HL-60 (cell line): Measurements from ENCODE around the gene RTEL1.

ENCODE experiments used
- DNase-seq, 2 experiments: peaks; one replicate each; pipeline ENCODE4 v3.0.0-alpha.2; 2010 to 2020; ENCODE audit warnings: low read depth in 1 of 2, low spot score in 1 of 2
- H3K27ac ChIP-seq: fragments of 250-450 bp; sonication (Bioruptor Pico); replicated peaks from 2 replicates; pipeline ENCODE4 v1.5.1; 2020; ENCODE audit warnings: mild to moderate bottlenecking, moderate library complexity
- H3K27me3 ChIP-seq: fragments of 250-450 bp; sonication (Bioruptor Pico); 2 replicates; pipeline ENCODE4 v1.5.1; 2021; ENCODE audit warnings: mild to moderate bottlenecking, moderate library complexity; ENCODE audit not compliant: insufficient read depth, poor library complexity, severe bottlenecking
- H3K4me3 ChIP-seq: replicated peaks from 2 replicates; pipeline ENCODE4 v1.5.1; 2011; ENCODE audit warnings: mild to moderate bottlenecking, control low read depth, low read length; ENCODE audit not compliant: insufficient read depth
- CTCF ChIP-seq: IDR thresholded peaks from one replicate; pipeline ENCODE4 v1.5.1; 2011; ENCODE audit warnings: low read length, control low read depth, inconsistent platforms; ENCODE audit not compliant: insufficient read depth
- GABPA ChIP-seq: IDR thresholded peaks from 2 replicates; pipeline ENCODE4 v1.6.1; 2012; ENCODE audit warnings: low read depth
- POLR2AphosphoS5 ChIP-seq: IDR thresholded peaks from 2 replicates; pipeline ENCODE4 v1.6.1; 2012; ENCODE audit warnings: low read depth
- REST ChIP-seq: IDR thresholded peaks from 2 replicates; pipeline ENCODE4 v1.6.1; 2012; ENCODE audit warnings: low read depth; ENCODE audit not compliant: insufficient replicate concordance
- SPI1 ChIP-seq: IDR thresholded peaks from 2 replicates; pipeline ENCODE4 v1.6.1; 2012; ENCODE audit warnings: low read depth, mild to moderate bottlenecking, borderline replicate concordance

The RTEL1 gene

GRCh38 chr20:63700199-63701050, 42.3 kb downstream of the RTEL1 start:
- Histone ChIP-seq H3K27me3 (no peaks in the 10 kb centered on the region), H3K4me3 (no peak overlapping the region), H3K27ac (no peak overlapping the region)
- DNase-seq: no peak
- TF ChIP-seq CTCF: no peak
- TF ChIP-seq REST: no peak
- no peak; the same call in 1 of the 2 replicates for TF ChIP-seq POLR2AphosphoS5
- no peak for TF ChIP-seq SPI1
- no peak for TF ChIP-seq GABPA

- TF ChIP-seq GABPA (no peak), POLR2AphosphoS5 (no peak), CTCF (no peak), REST (no peak), SPI1 (no peak)
- H3K27me3 ChIP-seq: no peaks in the 10 kb centered on the region
- no peak for DNase-seq
- H3K27ac ChIP-seq: no peak overlapping the region
- H3K4me3 ChIP-seq: no peak overlapping the region
Measured at GRCh38 chr20:63701051-63701328, 42.9 kb downstream of the RTEL1 start.

- no peak overlapping the region for H3K27ac ChIP-seq
- DNase-seq: no peak
Measured at GRCh38 chr20:63701329-63702035, 43.4 kb downstream of the RTEL1 start.

More at GRCh38 chr20:63701329-63702035, 43.4 kb downstream of the RTEL1 start:
- Histone ChIP-seq H3K27me3 (no peaks in the 10 kb centered on the region), H3K4me3 (no peak overlapping the region)
- no peak for TF ChIP-seq CTCF
- TF ChIP-seq POLR2AphosphoS5: peak; percentile 44; the same call in 1 of the 2 replicates
- no peak for TF ChIP-seq GABPA
- TF ChIP-seq REST: no peak
